Renal cortex interstitium (tissue), 11 donors: ENCODE measurements around the gene SPTBN5. TPM values are rescaled to one million over a fixed set of nuclear protein-coding genes. Genes with fewer than 3 reads are reported as not detected.
"Not testable (repeated sequence)": the region's sequence is repeated elsewhere in the genome, so short reads cannot be mapped to it uniquely, and the experiment has no call there.

ENCODE experiments used
- DNase-seq, 11 donors: peaks; one replicate each; pipeline ENCODE4 v3.0.0-alpha.2; 2013; ENCODE audit warnings: low read depth in 9 of 11, low spot score in 4 of 11; ENCODE audit errors: extremely low read depth in 1 of 11
- polyA plus RNA-seq, 3 donors: library from polyadenylated mRNA; unstranded; fragments of 120-200 nt; gene quantifications; one replicate each; pipeline ENCODE4 v1.2.1, GENCODE V29; 2013; ENCODE audit not compliant: insufficient read length in 3 of 3

Gene SPTBN5
- polyA plus RNA-seq, 3 donors = 1.4 to 3.7 (median 3.3) TPM

DNA sequence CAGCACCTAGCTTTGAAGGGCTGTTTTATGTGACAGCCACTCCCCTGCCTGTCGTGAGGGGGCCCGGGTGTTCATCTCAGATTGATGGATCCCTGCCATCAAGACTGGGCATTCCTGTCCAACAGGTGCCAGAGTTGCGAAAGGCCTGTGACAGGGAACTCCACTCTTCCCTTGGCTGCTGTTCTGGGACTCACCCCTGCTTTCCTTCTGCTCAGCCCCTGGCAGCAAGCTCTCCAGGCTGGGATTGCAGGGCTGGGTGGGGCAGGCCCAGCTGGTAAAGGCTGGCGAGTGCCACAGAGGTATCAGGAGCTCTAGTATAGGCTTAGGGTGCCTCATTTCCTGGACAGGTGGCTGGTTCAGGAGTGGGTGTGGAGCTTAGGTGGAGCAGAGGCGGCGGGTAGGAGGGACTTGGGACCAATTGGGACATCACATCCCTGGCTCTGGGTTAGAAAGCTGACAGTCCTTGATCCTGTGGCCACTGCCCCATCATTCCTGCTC lies 55.4 kb downstream of the SPTBN5 start, which contains the start of gene PLA2G4B:
TSS of gene PLA2G4B (plus strand) at position 448 of the 498 bp plus-strand sequence. CDS start 67 bp downstream, outside the sequence.
- DNase-seq = no peak

GRCh38 chr15:41836713-41837454 lies 57.0 kb downstream of the SPTBN5 start:
- no peak for DNase-seq

DNA sequence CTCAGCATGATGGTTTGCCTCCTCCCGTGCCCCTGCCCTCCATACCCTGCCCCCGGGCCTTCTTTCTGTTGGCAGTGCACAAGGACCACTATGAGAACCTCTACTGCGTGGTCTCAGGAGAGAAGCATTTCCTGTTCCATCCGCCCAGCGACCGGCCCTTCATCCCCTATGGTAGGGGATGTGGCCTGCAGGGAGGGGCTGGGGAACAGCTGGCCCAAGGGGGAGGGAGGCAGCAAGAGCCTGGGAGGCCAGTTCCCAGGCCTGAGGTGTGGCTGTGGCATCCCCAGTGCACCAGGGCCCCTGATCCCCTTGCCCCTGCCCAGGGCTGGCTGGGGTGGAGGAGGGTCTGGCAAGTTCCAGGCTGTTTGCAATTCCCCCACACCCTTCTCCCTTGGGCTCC lies 57.8 kb downstream of the SPTBN5 start:
- DNase-seq = no peak

DNA sequence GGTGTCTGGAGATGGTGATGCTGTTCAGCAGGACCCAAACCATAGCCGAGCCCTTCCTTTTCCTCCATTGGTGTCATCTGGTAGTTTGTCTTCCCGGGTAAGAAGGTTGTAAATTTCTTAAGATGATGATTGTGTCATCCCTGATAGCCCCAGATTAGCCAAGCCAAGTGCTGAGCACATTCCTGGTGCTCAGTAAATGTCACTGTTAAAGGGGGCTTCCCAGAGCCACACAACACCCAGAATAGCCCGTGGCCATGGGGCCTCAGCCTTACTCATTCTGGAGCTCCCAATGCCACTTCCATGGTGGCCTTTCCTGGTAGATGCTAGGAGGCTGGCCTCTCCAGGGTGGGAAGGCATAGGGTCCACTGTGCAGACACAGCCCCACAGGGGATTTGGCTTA lies 59.8 kb downstream of the SPTBN5 start:
- no peak for DNase-seq

- DNase-seq = no peak
Observed at GRCh38 chr15:41832875-41833274, 61.0 kb downstream of the SPTBN5 start.

- no peak for DNase-seq
Observed at GRCh38 chr15:41832208-41832607, 61.6 kb downstream of the SPTBN5 start.

DNA sequence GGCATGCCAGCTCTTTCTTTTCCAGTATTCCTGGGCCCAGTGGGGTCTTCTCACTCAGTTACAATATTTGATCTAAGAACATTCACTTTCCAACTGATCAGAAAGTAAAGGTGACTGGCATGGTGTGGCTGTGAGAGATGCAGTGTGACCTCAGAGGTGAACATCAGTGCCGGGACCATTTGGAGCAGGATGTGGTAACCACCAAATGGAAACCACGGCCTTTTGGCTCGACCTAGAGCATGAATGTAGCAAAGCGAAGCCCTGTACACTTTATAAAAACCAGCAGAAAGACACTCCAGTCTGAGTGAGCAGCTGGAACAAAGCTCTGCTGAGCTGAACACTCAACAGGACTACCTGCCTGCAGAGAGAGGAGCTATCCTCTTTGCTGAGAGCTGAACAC lies 62.6 kb downstream of the SPTBN5 start:
- DNase-seq = not testable (repeated sequence)

DNA sequence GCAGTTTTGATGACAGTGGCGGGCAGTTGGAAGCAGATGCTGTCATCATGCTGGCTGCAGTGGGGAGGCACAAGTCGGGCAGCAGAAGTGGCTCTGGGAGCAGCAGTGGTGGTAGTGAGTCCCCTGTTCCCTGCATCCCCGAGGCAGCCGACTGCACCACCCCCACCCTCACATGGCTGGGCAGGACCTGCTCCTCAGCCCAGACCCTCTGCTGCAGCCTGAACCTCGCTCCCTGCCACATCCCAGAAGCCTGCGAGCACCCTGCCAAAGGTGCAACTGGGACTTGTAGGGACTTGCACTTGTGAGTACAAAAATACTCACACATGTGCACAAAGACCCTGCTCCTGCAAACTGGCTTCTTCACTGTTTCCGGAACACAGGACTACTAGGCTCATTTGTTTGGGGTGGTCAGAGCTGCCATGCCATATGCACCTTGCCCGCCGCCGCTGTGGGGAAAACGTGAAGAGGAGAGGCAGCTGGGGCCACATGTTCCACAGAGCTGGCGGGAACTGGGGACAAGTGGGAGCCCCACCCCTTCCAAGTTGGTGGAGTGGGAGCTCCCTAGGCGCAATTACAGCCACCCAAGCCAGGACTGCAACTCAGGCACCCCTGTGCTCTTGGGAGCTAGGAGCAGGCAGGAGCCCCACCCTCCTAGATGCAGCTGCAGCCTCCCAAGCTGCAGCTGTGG lies 63.8 kb downstream of the SPTBN5 start:
- DNase-seq = no peak

- no peak for DNase-seq
Observed at GRCh38 chr15:41828807-41829141, 65.1 kb downstream of the SPTBN5 start.

DNA sequence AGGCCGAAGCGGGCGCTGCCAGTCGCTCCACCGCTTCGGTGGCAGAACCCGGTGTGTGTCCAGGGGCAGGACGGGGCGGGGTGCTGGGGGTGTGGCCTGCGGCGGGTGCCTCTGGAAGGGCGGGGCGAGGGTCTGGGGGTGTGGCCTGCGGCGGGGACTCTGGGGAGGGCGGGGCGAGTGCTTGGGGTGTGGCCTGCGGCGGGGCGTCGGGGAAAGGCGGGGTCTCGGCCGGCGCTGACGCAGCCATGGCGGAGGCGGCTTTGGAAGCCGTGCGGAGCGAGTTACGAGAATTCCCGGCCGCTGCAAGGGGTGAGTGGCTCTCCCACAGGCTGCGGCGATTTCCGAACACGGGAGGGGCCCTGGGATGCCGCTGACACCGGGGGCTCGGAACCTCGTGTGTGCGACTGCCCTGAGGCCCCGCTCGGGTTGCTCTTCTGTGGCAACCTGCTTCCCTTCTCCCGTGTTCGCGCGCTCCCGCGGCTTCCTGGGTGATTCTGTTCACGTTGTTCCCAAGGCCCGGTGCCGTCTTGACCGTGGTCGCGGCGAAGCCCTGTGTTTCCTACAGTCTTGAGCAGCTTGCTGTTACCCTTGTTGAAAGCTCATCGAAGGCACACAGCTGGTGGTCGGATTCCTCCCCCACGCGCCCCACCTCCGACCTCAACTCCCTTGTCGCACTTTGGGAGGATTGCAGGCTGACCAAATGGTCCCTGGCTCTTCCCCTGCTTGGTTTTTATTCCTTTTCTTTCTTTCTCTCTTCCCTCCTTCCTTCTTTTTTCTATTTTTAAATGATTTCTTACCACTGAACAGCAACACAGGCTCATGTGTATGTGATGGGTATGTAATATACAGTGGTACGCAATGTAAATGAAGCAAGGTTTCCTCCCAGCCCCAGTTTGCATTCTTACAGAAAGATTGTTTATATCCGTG lies 65.7 kb downstream of the SPTBN5 start, which contains the start of gene JMJD7:
TSS of gene JMJD7 (plus strand) at position 213 of the 927 bp plus-strand sequence. CDS start at position 246, 33 bp downstream.
- peak; percentile 70 to 86 (median 82) for DNase-seq

GRCh38 chr15:41827290-41827879 lies 66.5 kb downstream of the SPTBN5 start:
- no peak for DNase-seq

GRCh38 chr15:41825572-41826535 lies 68.0 kb downstream of the SPTBN5 start:
- no peak for DNase-seq

DNA sequence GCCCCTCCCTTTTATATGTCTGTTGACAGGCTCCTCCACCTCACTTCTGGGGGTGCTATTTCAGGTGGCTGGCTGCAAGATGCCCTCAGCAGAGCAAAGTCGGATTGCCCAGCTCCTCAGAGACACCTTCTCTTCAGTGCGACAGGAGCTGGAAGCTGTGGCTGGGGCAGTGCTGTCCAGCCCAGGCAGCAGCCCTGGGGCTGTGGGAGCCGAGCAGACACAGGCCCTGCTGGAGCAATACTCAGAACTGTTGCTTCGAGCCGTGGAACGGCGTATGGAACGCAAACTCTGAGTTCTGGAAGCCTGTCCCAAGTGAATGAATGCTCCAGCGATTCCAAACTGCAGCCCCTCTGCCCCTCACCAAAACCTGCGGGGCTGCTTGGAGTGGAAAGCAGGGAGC lies 68.7 kb downstream of the SPTBN5 start:
- no peak for DNase-seq

- no peak for DNase-seq
Observed at GRCh38 chr15:41824062-41824745, 69.6 kb downstream of the SPTBN5 start.

GRCh38 chr15:41823502-41823901 lies 70.4 kb downstream of the SPTBN5 start:
- no peak for DNase-seq

- DNase-seq = no peak
Observed at GRCh38 chr15:41822957-41823356, 70.9 kb downstream of the SPTBN5 start.

DNA sequence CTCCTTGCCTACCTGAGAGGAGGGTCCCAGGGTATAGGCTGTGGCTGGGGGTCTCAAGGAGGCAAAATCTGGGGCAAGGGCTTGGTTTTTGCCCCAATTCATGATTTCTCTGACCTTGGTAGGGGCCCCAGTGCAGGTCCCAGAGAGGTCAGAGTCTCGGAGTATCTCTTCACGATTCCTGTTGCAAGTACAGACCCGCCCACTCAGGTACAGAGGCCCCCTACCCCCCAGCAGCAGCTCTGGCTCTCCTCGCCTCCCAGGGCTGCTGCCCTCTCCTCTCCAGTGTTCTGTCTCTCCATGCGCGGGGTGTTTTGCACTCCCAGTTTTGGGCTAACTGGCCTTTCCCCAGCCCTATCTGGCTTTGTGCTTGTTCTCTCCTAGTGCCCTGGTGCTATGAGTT lies 71.4 kb downstream of the SPTBN5 start:
- no peak for DNase-seq
